Endodermal cell (in vitro differentiated cells): ENCODE measurements around the gene CD82. TPM values are rescaled to one million over a fixed set of nuclear protein-coding genes. Genes with fewer than 3 reads are reported as not detected.

ENCODE experiments used
- DNase-seq: peaks from one replicate; pipeline ENCODE4 v3.0.0-alpha.2; 2017
- H3K27ac ChIP-seq: 2 replicates; pipeline ENCODE4 v1.5.1; 2013; ENCODE audit warnings: mild to moderate bottlenecking, low read depth, low read length, moderate library complexity
- H3K27me3 ChIP-seq: 2 replicates; pipeline ENCODE4 v1.6.1; 2013; ENCODE audit warnings: mild to moderate bottlenecking, low read length, moderate library complexity; ENCODE audit not compliant: insufficient read depth, control insufficient read depth, poor library complexity, severe bottlenecking
- H3K36me3 ChIP-seq: 2 replicates; pipeline ENCODE4 v1.7.0; 2013; ENCODE audit warnings: mild to moderate bottlenecking, low read length, moderate library complexity; ENCODE audit not compliant: control insufficient read depth, insufficient read depth
- H3K4me1 ChIP-seq: one replicate; pipeline ENCODE4 v1.7.0; 2013; ENCODE audit warnings: low read length; ENCODE audit not compliant: control insufficient read depth, insufficient read depth
- H3K4me3 ChIP-seq: 2 replicates; pipeline ENCODE4 v1.5.1; 2013; ENCODE audit warnings: mild to moderate bottlenecking, low read length, moderate library complexity
- H3K9ac ChIP-seq: 2 replicates; pipeline ENCODE4 v1.6.1; 2013; ENCODE audit warnings: mild to moderate bottlenecking, low read length, moderate library complexity; ENCODE audit not compliant: poor library complexity, severe bottlenecking; ENCODE audit errors: extremely low read depth
- H3K9me3 ChIP-seq: 2 replicates; pipeline ENCODE4 v1.6.1; 2013; ENCODE audit warnings: mild to moderate bottlenecking, low read length, moderate library complexity; ENCODE audit not compliant: control insufficient read depth
- H3K27ac Mint-ChIP-seq: 2 replicates; pipeline ENCODE4 v1.8.0; 2020; ENCODE audit warnings: mixed read lengths
- H3K27me3 Mint-ChIP-seq: 2 replicates; pipeline ENCODE4 v1.8.0; 2021; ENCODE audit warnings: mild to moderate bottlenecking, mixed read lengths; ENCODE audit not compliant: insufficient read depth
- H3K36me3 Mint-ChIP-seq: 2 replicates; pipeline ENCODE4 v1.8.0; 2020; ENCODE audit warnings: low read depth, mixed read lengths
- H3K4me1 Mint-ChIP-seq: 2 replicates; pipeline ENCODE4 v1.8.0; 2020; ENCODE audit warnings: mixed read lengths
- H3K4me3 Mint-ChIP-seq: 2 replicates; pipeline ENCODE4 v1.8.0; 2020; ENCODE audit warnings: mild to moderate bottlenecking, moderate library complexity, mixed read lengths
- H3K9me3 Mint-ChIP-seq: 2 replicates; pipeline ENCODE4 v1.8.0; 2020; ENCODE audit warnings: mild to moderate bottlenecking, mixed read lengths
- CTCF ChIP-seq: fragments of 200-600 bp; sonication (generic); conservative IDR thresholded peaks from 2 replicates; pipeline ENCODE4 v1.5.0; 2021; ENCODE audit warnings: antibody characterized with exemption, mild to moderate bottlenecking
- WGBS, 2 experiments: methylation state at CpG; one replicate each; pipeline versions ENCODE4 v1.1.5 to v1.1.7; 2013; ENCODE audit warnings: missing lambda C conversion rate in 2 of 2, mixed read lengths in 1 of 2; ENCODE audit not compliant: insufficient coverage in 1 of 2, insufficient read length in 1 of 2; 5-methylcytosine and 5-hydroxymethylcytosine counted together
- total RNA-seq, 2 donors: library from RNA; stranded (reverse); fragmentation: NEBNext Ultra II Directional in 1 of 2; extraction: Animal tissue kit (Norgen Biotek cat#: 25700) in 1 of 2; gene quantifications; 2 replicates in 1 of 2; 3 replicates in 1 of 2; pipeline ENCODE4 v1.2.1, GENCODE V29; 2021

Gene CD82
- total RNA-seq, 2 donors from 2014 or later = 1.7 to 3.0 TPM

GRCh38 chr11:44597358-44598012 lies 32.0 kb downstream of the CD82 start:
- WGBS, 2 experiments = 93 to 100% methylated on average over 1 to 5 of the region's 5 CpGs
- Mint-ChIP-seq H3K27me3 (no peaks in the 10 kb centered on the region), H3K27ac (no peak overlapping the region), H3K9me3 (no peaks in the 10 kb centered on the region), H3K36me3 (no peaks in the 10 kb centered on the region), H3K4me1 (peaks cover 5% of the 10 kb centered on the region), H3K4me3 (no peak overlapping the region)
- no peaks in the 10 kb centered on the region for H3K4me1 ChIP-seq
- H3K36me3 ChIP-seq = no peaks in the 10 kb centered on the region
- no peaks in the 10 kb centered on the region for H3K27me3 ChIP-seq
- no peak for TF ChIP-seq CTCF
- H3K9me3 ChIP-seq = no peaks in the 10 kb centered on the region
- no peak overlapping the region for H3K9ac ChIP-seq
- H3K4me3 ChIP-seq = no peak overlapping the region
- H3K27ac ChIP-seq = no peak overlapping the region
- no peak for DNase-seq

- TF ChIP-seq CTCF = no peak
- no peak overlapping the region for H3K9ac ChIP-seq
- H3K4me3 ChIP-seq = no peak overlapping the region
- no peaks in the 10 kb centered on the region for H3K9me3 Mint-ChIP-seq
- peaks cover 5% of the 10 kb centered on the region for H3K4me1 Mint-ChIP-seq
- no peaks in the 10 kb centered on the region for H3K27me3 ChIP-seq
- no peak overlapping the region for H3K27ac Mint-ChIP-seq
- no peak overlapping the region for H3K27ac ChIP-seq
- WGBS, 2 experiments = 89 to 100% methylated on average over 1 of the region's 1 CpG
- H3K27me3 Mint-ChIP-seq = no peaks in the 10 kb centered on the region
- no peak overlapping the region for H3K4me3 Mint-ChIP-seq
- H3K36me3 ChIP-seq = no peaks in the 10 kb centered on the region
- DNase-seq = no peak
- H3K36me3 Mint-ChIP-seq = no peaks in the 10 kb centered on the region
- no peaks in the 10 kb centered on the region for H3K4me1 ChIP-seq
- no peaks in the 10 kb centered on the region for H3K9me3 ChIP-seq
Observed at GRCh38 chr11:44598831-44599230, 33.4 kb downstream of the CD82 start.

- Mint-ChIP-seq H3K27ac (no peak overlapping the region), H3K27me3 (no peaks in the 10 kb centered on the region), H3K4me3 (no peak overlapping the region), H3K9me3 (no peaks in the 10 kb centered on the region), H3K4me1 (peaks cover 5% of the 10 kb centered on the region), H3K36me3 (no peaks in the 10 kb centered on the region)
- Histone ChIP-seq H3K9ac (no peak overlapping the region), H3K36me3 (no peaks in the 10 kb centered on the region), H3K4me3 (no peak overlapping the region), H3K9me3 (no peaks in the 10 kb centered on the region), H3K4me1 (no peaks in the 10 kb centered on the region), H3K27ac (peak overlapping the region; percentile 5), H3K27me3 (no peaks in the 10 kb centered on the region)
- WGBS, 2 experiments = 89 to 90% methylated on average over 1 to 7 of the region's 7 CpGs
- DNase-seq = no peak
- no peak for TF ChIP-seq CTCF
Observed at GRCh38 chr11:44600261-44600660, 34.8 kb downstream of the CD82 start.
